ENCODE data around the gene WNT8B. TPM values are rescaled to one million over a fixed set of nuclear protein-coding genes. Genes with fewer than 3 reads are reported as not detected.

Gene WNT8B
- total RNA-seq, 1 experiment from 2014 or later: not detected

DNA sequence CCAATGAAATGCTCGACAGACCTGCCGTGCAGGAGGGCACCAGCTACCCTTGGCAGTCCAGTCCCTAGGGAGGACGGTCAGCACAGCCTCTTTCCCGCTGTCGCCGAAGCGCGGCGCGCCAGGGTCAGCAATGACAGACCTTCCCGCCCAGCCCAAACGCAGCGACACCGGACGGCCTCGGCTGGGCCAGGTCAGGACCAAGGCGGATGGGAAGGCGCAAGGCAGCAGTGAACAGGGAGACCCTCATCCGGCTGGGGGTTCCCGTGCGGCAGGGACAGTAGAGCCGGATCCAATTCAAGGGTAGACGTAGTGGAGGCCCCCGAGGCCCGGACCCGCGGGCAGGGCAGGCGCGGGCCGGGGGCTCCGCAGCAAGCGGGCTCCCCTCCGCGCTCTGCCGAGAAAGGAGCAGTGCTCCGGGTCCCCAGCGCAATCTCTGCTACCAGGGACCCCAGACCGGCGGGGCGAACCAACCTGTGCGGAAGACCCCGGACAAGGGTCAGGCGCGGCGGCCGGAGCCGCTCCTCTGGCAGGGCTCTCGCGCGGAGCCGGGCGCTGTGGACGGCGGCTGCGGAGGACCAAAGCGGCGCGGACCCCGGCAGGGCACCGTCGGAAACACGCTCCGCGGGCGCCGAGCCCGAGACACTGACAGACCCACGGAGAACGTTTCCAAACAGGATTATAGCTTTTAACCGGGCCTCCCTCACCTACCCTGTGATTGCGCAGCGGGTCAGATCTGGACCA is 56.7 kb downstream of the WNT8B start, which contains the start of gene SEC31B:
SEC31B (minus strand) TSS at position 551 of the 741 bp plus-strand sequence. CDS start 2,909 bp downstream, outside the sequence.
- no peak for DNase-seq (ENCODE audit: low read depth)

DNA sequence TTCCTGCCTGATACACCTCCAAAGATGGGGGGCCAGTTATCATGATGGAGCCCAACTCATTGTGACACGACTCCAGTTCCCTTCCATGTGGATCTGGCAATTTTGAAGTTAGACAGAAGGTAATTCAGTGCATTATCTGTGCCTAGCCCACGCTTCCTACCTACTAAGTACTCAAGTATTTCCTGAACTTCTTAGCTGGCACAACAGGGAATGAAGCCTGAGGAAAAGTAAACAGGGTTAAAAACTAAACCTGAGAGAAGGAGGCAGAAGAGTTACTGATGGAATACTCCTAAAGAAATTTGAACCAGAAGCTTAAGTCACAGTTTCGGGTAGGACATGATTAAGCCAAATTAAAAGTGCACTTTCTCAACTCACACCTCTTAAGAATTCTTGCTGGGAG is 58.0 kb downstream of the WNT8B start:
- peak; percentile 44 for DNase-seq (ENCODE audit: low read depth)

DNA sequence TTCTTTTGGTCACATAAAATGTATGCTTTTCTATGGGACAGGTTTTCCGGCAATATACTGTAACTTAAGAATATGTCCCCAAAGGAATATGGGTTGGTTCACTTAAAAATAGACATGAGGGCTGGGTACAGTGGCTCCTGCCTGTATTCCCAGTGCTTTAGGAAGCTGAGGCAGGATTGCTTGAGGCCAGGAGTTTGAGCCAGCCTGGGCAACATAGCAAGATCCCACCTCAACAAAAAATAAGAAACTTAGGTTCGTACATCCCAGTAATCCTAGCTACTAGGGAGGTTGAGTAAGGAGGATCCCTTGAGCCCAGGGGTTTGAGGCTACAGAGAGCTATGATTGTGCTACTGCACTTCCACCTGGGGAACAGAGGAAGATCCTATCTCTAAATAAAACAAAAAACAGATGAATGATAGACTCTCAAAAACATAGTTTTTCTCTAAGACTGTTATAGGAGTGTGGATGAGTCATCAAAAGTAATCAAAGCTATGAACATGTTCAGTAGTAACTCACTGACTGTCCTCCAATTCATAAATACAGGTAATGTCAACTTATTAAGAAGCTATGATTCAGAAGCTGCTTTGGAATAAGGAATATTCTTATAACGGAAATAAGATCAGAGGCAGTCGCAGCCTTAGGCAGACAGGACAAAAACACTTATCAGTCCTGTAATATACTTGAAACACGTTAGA is 59.4 kb downstream of the WNT8B start:
- no peak for DNase-seq (ENCODE audit: low read depth)

DNA sequence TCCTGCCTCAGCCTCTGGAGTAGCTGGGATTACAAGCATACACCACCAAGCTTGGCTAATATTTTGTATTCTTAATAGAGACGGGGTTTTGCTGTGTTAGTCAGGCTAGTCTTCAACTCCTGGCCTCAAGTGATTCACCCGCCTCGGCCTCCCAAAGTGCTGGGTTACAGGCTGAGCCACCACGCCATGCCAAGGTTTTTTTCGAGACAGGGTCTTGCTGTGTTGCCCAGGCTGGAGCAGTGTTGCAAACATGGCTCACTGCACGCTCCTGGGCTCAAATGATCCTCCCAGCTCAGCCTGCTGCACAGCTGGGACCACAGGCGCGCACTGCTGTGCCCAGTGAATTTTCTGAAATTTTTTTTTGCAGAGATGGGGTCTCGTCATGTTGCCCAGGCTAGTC is 60.1 kb downstream of the WNT8B start:
- no peak for DNase-seq (ENCODE audit: low read depth)

DNA sequence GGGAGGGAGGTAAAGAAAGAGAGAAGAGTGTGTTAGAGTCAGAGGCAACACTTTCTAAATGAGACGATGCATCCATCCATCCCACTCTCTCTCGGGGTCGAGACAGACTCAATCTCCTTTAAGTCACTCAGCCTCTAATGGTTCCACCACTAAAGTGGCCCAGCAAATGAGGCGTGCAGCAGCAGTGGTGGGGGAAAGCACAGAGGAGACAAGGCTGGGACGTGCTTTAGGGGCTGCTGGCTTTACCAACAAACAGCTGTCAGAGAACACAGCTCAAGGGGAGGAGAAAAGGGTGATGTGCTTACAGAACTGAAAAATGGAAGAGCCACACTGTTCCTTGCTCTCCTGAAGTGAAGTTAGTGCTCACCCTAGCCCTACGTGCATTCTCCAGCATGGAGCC is 61.4 kb downstream of the WNT8B start:
- no peak for DNase-seq (ENCODE audit: low read depth)

DNA sequence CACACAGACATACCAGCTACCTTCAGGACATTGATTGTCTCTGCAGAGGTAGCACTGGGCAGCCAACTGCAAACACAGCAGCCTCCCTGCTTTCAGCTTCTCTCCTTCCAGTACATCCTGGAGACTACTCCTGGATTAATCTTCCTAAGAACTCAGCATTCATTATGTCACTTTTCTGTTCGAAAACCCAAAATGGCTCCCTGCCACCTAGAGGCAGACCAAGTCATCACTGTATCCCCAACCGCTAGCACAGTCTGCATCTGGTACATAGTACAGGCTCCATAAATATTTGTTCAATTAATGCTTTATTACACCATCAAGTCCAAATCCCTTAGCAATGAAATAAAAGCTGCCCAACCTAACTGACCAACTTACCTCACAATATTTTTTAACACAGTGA is 61.8 kb downstream of the WNT8B start:
- no peak for DNase-seq (ENCODE audit: low read depth)

DNA sequence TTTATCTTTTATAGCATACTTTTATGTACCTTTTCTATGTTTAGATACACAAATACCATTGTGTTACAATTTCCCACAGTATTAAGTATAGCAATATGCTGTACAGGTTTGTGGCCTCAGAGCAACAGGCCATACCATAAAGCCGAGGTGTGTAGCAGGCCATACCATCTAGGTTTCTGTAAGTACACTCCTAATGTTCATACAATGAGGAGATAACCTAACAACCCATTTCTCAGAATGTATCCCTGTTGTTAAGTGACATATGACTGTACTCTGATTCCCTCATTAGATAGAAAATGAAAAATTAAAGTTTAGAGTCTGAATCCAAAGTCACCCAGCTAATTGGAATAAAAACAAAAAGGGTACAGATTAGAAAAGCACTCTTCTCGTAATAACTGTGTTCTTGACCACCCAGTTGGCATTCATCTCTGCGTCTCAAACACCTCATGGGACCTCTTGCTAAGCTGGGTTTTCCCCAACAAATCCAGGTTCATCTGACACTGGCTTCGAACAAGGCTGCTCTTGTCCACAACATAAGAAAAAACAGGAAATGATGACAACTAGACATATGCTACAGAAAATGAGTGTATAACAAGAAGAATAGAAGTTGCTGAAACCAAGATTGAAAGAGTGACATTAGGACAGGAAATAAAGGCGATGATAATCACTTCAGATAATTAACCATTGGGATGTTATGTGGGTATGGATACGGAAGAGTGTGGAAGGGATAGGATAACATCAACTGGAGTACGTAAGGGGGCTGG is 65.5 kb downstream of the WNT8B start:
- no peak for DNase-seq (ENCODE audit: low read depth)

DNA sequence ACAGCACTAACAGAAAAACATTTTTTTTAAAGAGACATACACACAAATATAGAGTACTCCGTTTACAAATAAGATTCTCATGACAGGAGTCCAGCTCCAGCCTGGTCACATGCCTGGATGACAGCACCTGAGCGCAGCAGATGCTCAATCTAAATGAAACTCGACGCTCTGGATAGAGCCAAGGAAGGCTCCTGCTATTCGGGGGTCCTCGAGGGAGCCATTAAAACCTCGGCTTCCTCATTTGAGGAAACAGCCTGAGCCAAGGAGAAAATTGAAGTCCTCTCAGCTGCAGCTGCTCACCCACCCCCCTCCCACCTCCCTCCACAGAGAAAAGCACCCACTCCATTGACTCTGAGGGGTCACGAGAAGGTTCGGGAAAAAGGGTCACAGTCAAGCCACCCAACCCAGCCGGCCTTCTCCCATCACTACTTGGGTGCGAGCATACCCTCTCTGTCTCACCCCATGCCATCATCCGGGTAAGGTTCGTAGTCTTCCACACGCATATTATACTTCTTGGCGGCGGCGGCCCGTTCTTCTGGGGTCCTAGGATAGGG is 66.2 kb downstream of the WNT8B start:
- no peak for DNase-seq (ENCODE audit: low read depth)

DNA sequence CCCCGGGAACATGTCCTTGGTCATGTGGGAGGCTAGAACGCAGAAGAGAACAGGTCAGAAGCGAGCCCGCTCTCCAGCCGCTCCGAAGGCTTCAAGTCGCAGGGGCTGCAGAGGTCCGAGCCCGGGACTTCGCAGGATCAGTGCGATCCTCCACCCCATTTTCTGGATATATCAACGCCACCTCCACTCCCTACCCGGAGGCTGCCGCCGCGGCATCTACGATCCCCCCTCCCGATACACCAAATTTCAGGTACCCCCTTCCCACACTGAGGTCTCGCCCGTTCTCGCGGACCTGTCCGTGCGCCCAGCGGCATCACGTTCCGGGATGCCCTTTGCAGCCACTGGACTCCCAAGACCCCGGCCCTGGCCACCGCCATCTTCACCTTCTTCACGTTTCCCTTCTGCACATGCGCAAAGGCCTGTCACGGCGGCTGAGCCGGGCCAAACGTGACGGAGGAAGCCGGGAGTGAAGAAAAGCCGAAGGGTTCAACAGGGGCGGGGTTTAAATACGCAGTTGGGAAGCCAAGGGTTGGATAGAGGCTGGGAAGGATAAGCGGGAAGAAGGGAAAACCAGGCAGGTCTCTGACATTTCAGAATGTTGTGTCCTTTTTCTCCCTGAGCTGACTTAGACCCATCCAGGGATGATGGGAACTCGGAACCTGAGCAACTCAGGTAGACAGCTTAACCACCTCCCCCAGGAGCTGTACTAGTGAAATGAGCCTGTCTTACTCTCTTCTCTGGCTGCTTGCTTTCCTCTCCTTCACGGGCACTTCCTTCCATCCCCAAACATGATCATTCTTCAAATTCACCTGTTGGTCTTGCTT is 66.9 kb downstream of the WNT8B start, which contains the start of gene NDUFB8:
NDUFB8 (minus strand) TSS at position 397 of the 824 bp plus-strand sequence; CDS start at position 377, 20 bp downstream.
- peak; percentile 85 for DNase-seq (ENCODE audit: low read depth)

DNA sequence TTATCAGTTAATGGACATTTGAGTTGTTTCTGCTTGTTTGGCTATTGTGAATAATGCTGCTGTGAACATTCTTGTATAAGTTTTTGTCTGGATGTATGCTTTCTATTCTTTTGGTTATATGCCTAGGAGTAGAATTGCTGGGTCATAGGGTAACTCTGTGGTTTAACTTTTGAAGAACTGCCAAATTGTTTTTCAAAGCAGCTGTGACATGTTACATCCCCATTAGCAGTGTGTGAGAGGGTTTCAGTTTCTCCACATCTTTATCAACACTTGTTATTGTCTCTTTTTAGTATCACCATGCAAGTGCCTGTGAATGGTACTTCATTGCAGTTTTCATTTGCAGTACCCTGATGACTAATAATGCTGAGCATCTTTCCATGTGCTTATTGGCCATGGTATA is 69.0 kb downstream of the WNT8B start:
- no peak for DNase-seq (ENCODE audit: low read depth)

Other genes starting within 250 kb of the WNT8B start
- gene CHUK, start 233.4 kb upstream of the WNT8B start, total RNA-seq (2014; rRNA removed; shearing (Covaris generic)): 36.6 and 39.0 TPM in 2 replicates
- gene CWF19L1, start 195.4 kb upstream of the WNT8B start, total RNA-seq (2014; rRNA removed; shearing (Covaris generic)): 40.4 and 41.1 TPM in 2 replicates
- 67.8 and 71.7 TPM in 2 replicates for gene BLOC1S2, start 176.3 kb upstream of the WNT8B start, total RNA-seq (2014; rRNA removed; shearing (Covaris generic))
- gene PKD2L1, start 132.8 kb upstream of the WNT8B start, total RNA-seq (2014; rRNA removed; shearing (Covaris generic)): not detected in 2 replicates
- 45.2 and 46.5 TPM in 2 replicates for gene SCD, start 115.8 kb upstream of the WNT8B start, total RNA-seq (2014; rRNA removed; shearing (Covaris generic))
- gene SEC31B, start 56.9 kb downstream of the WNT8B start, total RNA-seq (2014; rRNA removed; shearing (Covaris generic)): 0.27 and 0.34 TPM in 2 replicates
- gene NDUFB8, start 66.9 kb downstream of the WNT8B start, total RNA-seq (2014; rRNA removed; shearing (Covaris generic)): 138 and 147 TPM in 2 replicates
- 3.6 and 4.6 TPM in 2 replicates for gene HIF1AN, start 72.9 kb downstream of the WNT8B start, total RNA-seq (2014; rRNA removed; shearing (Covaris generic))